Subcutaneous adipose tissue (tissue), 4 donors: ENCODE results near the gene EYA4. TPM values are rescaled to one million over a fixed set of nuclear protein-coding genes. Genes with fewer than 3 reads are reported as not detected.

Experiments used
- total RNA-seq, 4 donors: library from RNA; depleted of rRNA; stranded (reverse); fragments of >200 nt; gene quantifications; one replicate each; pipeline ENCODE4 v1.1.0, GENCODE V29; 2016
- TF ChIP-seq, protein P1 (sequence below): fragments of 450-650 bp; IDR thresholded peaks from one replicate; pipeline ENCODE4 v1.5.1; 2016; ENCODE audit warnings: low read depth, mild to moderate bottlenecking, control low read depth, antibody characterized with exemption, moderate library complexity

The EYA4 gene
- total RNA-seq, 4 donors from 2014 or later, result 1.5 to 7.7 (median 1.7) TPM

DNA sequence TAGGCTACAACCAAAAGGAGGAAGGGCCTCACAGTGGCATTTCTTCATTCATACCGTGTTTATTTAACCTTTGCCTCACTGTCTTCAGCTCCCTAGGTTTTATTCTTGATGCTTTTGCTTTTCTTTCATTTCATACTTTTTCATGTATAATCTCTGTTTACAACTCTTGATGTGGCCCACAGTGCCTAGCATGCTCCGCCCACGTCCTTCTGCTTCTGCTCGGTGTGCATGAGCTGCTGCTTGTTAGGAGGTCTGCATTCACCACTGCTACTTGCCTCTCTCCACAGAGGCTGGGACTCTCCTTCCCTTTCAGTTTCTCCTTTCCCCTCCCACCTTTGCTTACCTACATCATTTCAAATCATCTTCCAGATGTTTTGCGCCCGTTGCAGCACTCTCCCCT is 147.6 kb downstream of the EYA4 start:
- TF ChIP-seq, protein P1, sequence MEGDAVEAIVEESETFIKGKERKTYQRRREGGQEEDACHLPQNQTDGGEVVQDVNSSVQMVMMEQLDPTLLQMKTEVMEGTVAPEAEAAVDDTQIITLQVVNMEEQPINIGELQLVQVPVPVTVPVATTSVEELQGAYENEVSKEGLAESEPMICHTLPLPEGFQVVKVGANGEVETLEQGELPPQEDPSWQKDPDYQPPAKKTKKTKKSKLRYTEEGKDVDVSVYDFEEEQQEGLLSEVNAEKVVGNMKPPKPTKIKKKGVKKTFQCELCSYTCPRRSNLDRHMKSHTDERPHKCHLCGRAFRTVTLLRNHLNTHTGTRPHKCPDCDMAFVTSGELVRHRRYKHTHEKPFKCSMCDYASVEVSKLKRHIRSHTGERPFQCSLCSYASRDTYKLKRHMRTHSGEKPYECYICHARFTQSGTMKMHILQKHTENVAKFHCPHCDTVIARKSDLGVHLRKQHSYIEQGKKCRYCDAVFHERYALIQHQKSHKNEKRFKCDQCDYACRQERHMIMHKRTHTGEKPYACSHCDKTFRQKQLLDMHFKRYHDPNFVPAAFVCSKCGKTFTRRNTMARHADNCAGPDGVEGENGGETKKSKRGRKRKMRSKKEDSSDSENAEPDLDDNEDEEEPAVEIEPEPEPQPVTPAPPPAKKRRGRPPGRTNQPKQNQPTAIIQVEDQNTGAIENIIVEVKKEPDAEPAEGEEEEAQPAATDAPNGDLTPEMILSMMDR, result no peak

DNA sequence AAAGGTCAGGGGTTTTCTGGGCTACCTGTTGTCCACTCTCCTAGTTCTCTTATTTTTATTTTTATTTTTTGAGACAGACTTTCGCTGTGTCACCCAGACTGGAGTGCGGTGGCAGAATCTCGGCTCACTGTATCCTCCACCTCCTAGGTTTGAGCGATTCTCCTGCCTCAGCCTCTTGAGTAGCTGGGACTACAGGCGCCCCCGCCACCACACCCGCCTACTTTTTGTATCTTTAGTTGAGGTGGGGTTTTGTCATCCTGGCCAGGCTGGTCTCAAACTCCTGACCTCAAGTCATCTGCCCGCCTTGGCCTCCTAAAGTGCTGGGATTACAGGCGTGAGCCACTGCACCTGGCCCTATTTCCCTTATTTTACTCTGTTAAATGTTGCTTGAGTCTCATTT is 149.0 kb downstream of the EYA4 start:
- TF ChIP-seq, protein P1, result no peak

DNA sequence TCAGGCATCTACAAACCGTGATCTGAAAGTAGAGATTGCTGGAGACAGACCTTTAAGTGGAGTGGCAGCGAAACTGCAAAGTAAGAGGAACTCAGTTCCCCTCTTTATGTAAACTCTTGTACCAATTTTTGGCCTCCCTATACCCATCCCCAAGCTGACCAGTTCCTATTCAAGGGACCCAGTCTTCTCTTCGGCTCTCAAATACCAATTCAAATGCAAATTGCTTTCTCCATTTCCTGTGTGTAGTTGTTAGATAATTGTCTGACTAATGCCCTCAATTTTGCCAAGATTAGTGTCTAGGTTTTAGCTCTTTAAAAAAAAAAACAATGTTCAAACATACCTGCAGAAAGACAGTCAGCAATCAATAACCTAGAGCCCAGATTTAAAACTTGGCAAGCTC is 150.9 kb downstream of the EYA4 start:
- TF ChIP-seq, protein P1, result no peak

- TF ChIP-seq, protein P1, result no peak
Measured at GRCh38 chr6:133392641-133393040, 151.5 kb downstream of the EYA4 start.

DNA sequence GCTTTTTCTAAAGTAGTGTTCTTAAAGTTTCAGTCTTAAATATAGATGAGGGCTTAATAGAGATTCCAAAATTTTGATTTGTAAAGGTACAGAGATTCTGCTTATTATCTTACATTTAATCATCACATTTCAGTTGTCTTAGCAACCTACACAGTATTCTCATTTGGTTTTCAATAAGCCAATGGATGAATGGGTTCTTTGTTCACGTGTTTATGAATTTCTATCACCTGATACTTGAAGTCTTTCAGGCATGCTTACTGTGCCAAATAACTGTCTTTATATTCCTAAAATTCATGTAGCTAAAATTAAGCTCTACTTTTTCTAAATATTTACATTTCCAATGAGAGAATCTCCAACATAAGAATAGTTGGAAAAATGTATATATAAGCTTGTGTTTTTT is 152.7 kb downstream of the EYA4 start:
- TF ChIP-seq, protein P1, result no peak

- TF ChIP-seq, protein P1, result no peak
Measured at GRCh38 chr6:133394630-133395029, 153.5 kb downstream of the EYA4 start.

- TF ChIP-seq, protein P1, result no peak
Measured at GRCh38 chr6:133396233-133396983, 155.3 kb downstream of the EYA4 start.
